ENCODE measurements around the gene ITSN1.
"Not testable (repeated sequence)": the region's sequence is repeated elsewhere in the genome, so short reads cannot be mapped to it uniquely, and the experiment has no call there.

ITSN1 gene

GRCh38 chr21:33651965-33652680 lies 9.8 kb downstream of the ITSN1 start:
- no peak for DNase-seq (ENCODE audit: low spot score)

- no peak for DNase-seq (ENCODE audit: low spot score)
Measured at GRCh38 chr21:33654412-33654811, 12.1 kb downstream of the ITSN1 start.

- DNase-seq (ENCODE audit: low spot score): no peak
Measured at GRCh38 chr21:33655588-33656221, 13.4 kb downstream of the ITSN1 start.

GRCh38 chr21:33657124-33657820 lies 15.0 kb downstream of the ITSN1 start:
- no peak for DNase-seq (ENCODE audit: low spot score)

- DNase-seq (ENCODE audit: low spot score): no peak
Measured at GRCh38 chr21:33658919-33659567, 16.7 kb downstream of the ITSN1 start.

GRCh38 chr21:33659568-33659949 lies 17.3 kb downstream of the ITSN1 start:
- no peak for DNase-seq (ENCODE audit: low spot score)

GRCh38 chr21:33660406-33660805 lies 18.1 kb downstream of the ITSN1 start:
- no peak for DNase-seq (ENCODE audit: low spot score)

GRCh38 chr21:33661146-33661545 lies 18.8 kb downstream of the ITSN1 start:
- no peak for DNase-seq (ENCODE audit: low spot score)

GRCh38 chr21:33662046-33662445 lies 19.7 kb downstream of the ITSN1 start:
- no peak for DNase-seq (ENCODE audit: low spot score)

GRCh38 chr21:33663241-33663640 lies 20.9 kb downstream of the ITSN1 start:
- DNase-seq (ENCODE audit: low spot score): no peak

- DNase-seq (ENCODE audit: low spot score): no peak
Measured at GRCh38 chr21:33664135-33664534, 21.8 kb downstream of the ITSN1 start.

GRCh38 chr21:33666153-33666552 lies 23.9 kb downstream of the ITSN1 start:
- DNase-seq (ENCODE audit: low spot score): no peak

- DNase-seq (ENCODE audit: low spot score): no peak
Measured at GRCh38 chr21:33667636-33668035, 25.3 kb downstream of the ITSN1 start.

- no peak for DNase-seq (ENCODE audit: low spot score)
Measured at GRCh38 chr21:33668180-33668579, 25.9 kb downstream of the ITSN1 start.

- no peak for DNase-seq (ENCODE audit: low spot score)
Measured at GRCh38 chr21:33668620-33669019, 26.3 kb downstream of the ITSN1 start.

- DNase-seq (ENCODE audit: low spot score): no peak
Measured at GRCh38 chr21:33670076-33670978, 28.0 kb downstream of the ITSN1 start.

- no peak for DNase-seq (ENCODE audit: low spot score)
Measured at GRCh38 chr21:33673473-33673872, 31.2 kb downstream of the ITSN1 start.

GRCh38 chr21:33674226-33674625 lies 31.9 kb downstream of the ITSN1 start:
- no peak for DNase-seq (ENCODE audit: low spot score)

- not testable (repeated sequence) for DNase-seq (ENCODE audit: low spot score)
Measured at GRCh38 chr21:33676666-33677065, 34.4 kb downstream of the ITSN1 start.

- DNase-seq (ENCODE audit: low spot score): no peak
Measured at GRCh38 chr21:33677450-33677849, 35.1 kb downstream of the ITSN1 start.

- DNase-seq (ENCODE audit: low spot score): no peak
Measured at GRCh38 chr21:33680870-33681269, 38.6 kb downstream of the ITSN1 start.

All from left forelimb (tissue), 1 donor.